HepG2 (cell line): ENCODE measurements around the gene RAC3. TPM values are rescaled to one million over a fixed set of nuclear protein-coding genes. Genes with fewer than 3 reads are reported as not detected.
A peak's percentile ranks its signal among the peaks of the same experiment; 100 is the strongest.

Experiments used
- ATAC-seq: fragments of 200-7000 bp; cut with Tn5 transposase; 3 replicates; pipeline ENCODE4 v1.9.1; 2020; ENCODE audit warnings: mild to moderate bottlenecking, moderate library complexity
- BruUV-seq: library from RNA; stranded (reverse); fragments of 400-500 nt; replicated peaks from 2 replicates; lab custom pipeline; 2021; lab: Mats Ljungman, UMichigan
- CTCF ChIA-PET: fragments of 300-600 bp; formaldehyde crosslinking; extraction: SDS; loops from one replicate; lab custom pipeline; 2021; ENCODE audit warnings: low total read pairs, inconsistent platforms, low intra/inter-chr PET ratio; lab: Yijun Ruan, JAX
- POLR2A ChIA-PET: fragments of 350-600 bp; sonication (Branson Sonifier 250); formaldehyde crosslinking; loops from one replicate; lab custom pipeline; 2020; ENCODE audit warnings: antibody characterized with exemption, inconsistent platforms; lab: Yijun Ruan, JAX
- DNase-seq: peaks from one replicate; pipeline ENCODE4 v3.0.0-alpha.2; 2015; ENCODE audit warnings: low spot score
- FAIRE-seq: peaks from 3 replicates; lab custom pipeline; 2011; peaks lifted over from hg19 to GRCh38; lab: Jason Lieb, UNC
- H2AFZ ChIP-seq: one replicate; pipeline ENCODE4 v1.6.1; 2011; ENCODE audit warnings: low read length, inconsistent platforms
- H3K27ac ChIP-seq: fragments of 300-600 bp; 3 replicates; pipeline ENCODE4 v1.8.0; 2011; ENCODE audit warnings: mixed run types, mild to moderate bottlenecking, mixed read lengths, low read length, inconsistent platforms; ENCODE audit not compliant: insufficient read depth; ENCODE audit errors: extremely low read length
- H3K27me3 ChIP-seq, 2 experiments: fragments of 200-600 bp in 1 of 2; 2 replicates in 1 of 2; 3 replicates in 1 of 2; pipeline versions ENCODE4 v1.6.0 to v1.8.0; 2011; ENCODE audit warnings: low read length in 2 of 2, mild to moderate bottlenecking in 2 of 2, moderate library complexity in 2 of 2, inconsistent platforms in 1 of 2; ENCODE audit not compliant: insufficient read depth in 2 of 2, control insufficient read depth in 1 of 2
- H3K36me3 ChIP-seq, 2 experiments: fragments of 200-600 bp in 1 of 2; replicated peaks in 1 of 2; 2 replicates in 1 of 2; 3 replicates in 1 of 2; pipeline versions ENCODE4 v1.5.1 to v1.8.0; 2011; ENCODE audit warnings: low read length in 2 of 2, inconsistent platforms in 1 of 2; ENCODE audit not compliant: insufficient read depth in 2 of 2, control insufficient read depth in 1 of 2
- H3K4me1 ChIP-seq: 2 replicates; pipeline ENCODE4 v1.5.1; 2012; ENCODE audit warnings: low read length, inconsistent platforms; ENCODE audit not compliant: insufficient read depth
- H3K4me2 ChIP-seq: 2 replicates; pipeline ENCODE4 v1.6.0; 2011; ENCODE audit warnings: low read depth, low read length, inconsistent platforms
- H3K4me3 ChIP-seq, 3 experiments: fragments of 200-600 bp in 1 of 3; sonication (generic), shearing (Covaris generic) in 1 of 3; replicated peaks in 1 of 3; 2 replicates each; pipeline ENCODE4 v1.5.1; 2011 to 2016; ENCODE audit warnings: low read length in 3 of 3, inconsistent platforms in 2 of 3, low read depth in 2 of 3, mild to moderate bottlenecking in 2 of 3, control low read depth in 1 of 3, mixed read lengths in 1 of 3; ENCODE audit not compliant: insufficient read depth in 1 of 3
- H3K79me2 ChIP-seq: one replicate; pipeline ENCODE4 v1.6.1; 2011; ENCODE audit warnings: low read length, inconsistent platforms; ENCODE audit not compliant: insufficient read depth
- H3K9ac ChIP-seq: 2 replicates; pipeline ENCODE4 v1.6.0; 2011; ENCODE audit warnings: mild to moderate bottlenecking, low read depth, low read length, inconsistent platforms; ENCODE audit not compliant: insufficient read depth
- H3K9me3 ChIP-seq: 2 replicates; pipeline ENCODE4 v1.5.1; 2012; ENCODE audit warnings: mild to moderate bottlenecking, low read length
- H4K20me1 ChIP-seq: 2 replicates; pipeline ENCODE4 v1.6.0; 2011; ENCODE audit warnings: inconsistent platforms, mild to moderate bottlenecking, low read length, moderate library complexity; ENCODE audit not compliant: insufficient read depth
- BRD4 ChIP-seq: sonication (generic); formaldehyde crosslinking; IDR thresholded peaks from 2 replicates; pipeline ENCODE4 v1.4.0; 2020; ENCODE audit warnings: missing genetic modification reagents
- CEBPG ChIP-seq: IDR thresholded peaks from 2 replicates; pipeline ENCODE4 v1.6.1; 2016
- PITX1 ChIP-seq: sonication (generic); formaldehyde crosslinking; IDR thresholded peaks from 2 replicates; pipeline ENCODE4 v1.5.1; 2020; ENCODE audit warnings: mild to moderate bottlenecking, missing genetic modification reagents
- ZBED4 ChIP-seq: sonication (generic); formaldehyde crosslinking; IDR thresholded peaks from 2 replicates; pipeline ENCODE4 v1.4.0; 2020; ENCODE audit warnings: missing genetic modification reagents, borderline replicate concordance
- ZBTB20 ChIP-seq: sonication (generic); formaldehyde crosslinking; IDR thresholded peaks from 2 replicates; pipeline ENCODE4 v1.8.1; 2023; ENCODE audit warnings: missing genetic modification reagents, low read depth, mild to moderate bottlenecking, borderline replicate concordance
- ZHX2 ChIP-seq, 2 experiments: sonication (generic) in 1 of 2; formaldehyde crosslinking in 1 of 2; IDR thresholded peaks; 2 replicates each; pipeline versions ENCODE4 v1.6.1 to v1.9.0; 2014 to 2022; ENCODE audit warnings: antibody characterized with exemption in 1 of 2, borderline replicate concordance in 1 of 2, inconsistent platforms in 1 of 2, low read depth in 1 of 2, missing genetic modification reagents in 1 of 2
- ZNF496 ChIP-seq: sonication (generic); formaldehyde crosslinking; IDR thresholded peaks from 2 replicates; pipeline ENCODE4 v1.8.1; 2023; ENCODE audit warnings: mild to moderate bottlenecking, moderate library complexity, missing genetic modification reagents; ENCODE audit not compliant: insufficient replicate concordance
- ZNF607 ChIP-seq: sonication (generic); formaldehyde crosslinking; IDR thresholded peaks from 2 replicates; pipeline ENCODE4 v1.5.1; 2020; ENCODE audit warnings: missing genetic modification reagents, mild to moderate bottlenecking, borderline replicate concordance
- ZNF709 ChIP-seq: sonication (generic); formaldehyde crosslinking; IDR thresholded peaks from 2 replicates; pipeline ENCODE4 v1.5.0; 2020; ENCODE audit warnings: mild to moderate bottlenecking, missing genetic modification reagents
- ZNF710 ChIP-seq: sonication (generic); formaldehyde crosslinking; IDR thresholded peaks from 2 replicates; pipeline ENCODE4 v1.5.0; 2020; ENCODE audit warnings: mild to moderate bottlenecking, missing genetic modification reagents, borderline replicate concordance
- ZNF724P ChIP-seq: sonication (generic); formaldehyde crosslinking; IDR thresholded peaks from 2 replicates; pipeline ENCODE4 v1.8.0; 2022; ENCODE audit warnings: missing genetic modification reagents, borderline replicate concordance
- WGBS: methylation state at CpG from one replicate; pipeline ENCODE4 v1.1.6; 2017; ENCODE audit warnings: low lambda C conversion rate; 5-methylcytosine and 5-hydroxymethylcytosine counted together
- in situ Hi-C: cut with HindIII; loops from 2 replicates; pipeline ENCODE4 v1.10.0; 2017; ENCODE audit warnings: low pct_unique_long_range_greater_than_20kb; ENCODE audit not compliant: extremely low pct_ligation_motif_present
- intact Hi-C: fragments of 100-400 bp; cut with micrococcal nuclease; formaldehyde crosslinking; loops from one replicate; pipeline ENCODE4 v1.10.0; 2022; ENCODE audit not compliant: unreplicated experiment
- polyA plus RNA-seq, 8 experiments: library from polyadenylated mRNA; depleted of rRNA in 3 of 8; stranded (reverse) in 7 of 8; unstranded in 1 of 8; fragments of >200 nt; fragmentation: Illumina TruSeq in 4 of 8; extraction: Trizol in 4 of 8; gene quantifications; 2 replicates each; pipeline versions ENCODE4 v1.2.1 to v1.2.3, GENCODE V29; 2011 to 2016; ENCODE audit warnings: low read depth in 4 of 8, missing spikeins in 1 of 8, mixed read lengths in 1 of 8; ENCODE audit not compliant: insufficient read depth in 1 of 8
- total RNA-seq, 5 experiments: library from RNA; depleted of rRNA; stranded (reverse); fragments of >200 nt; fragmentation: Illumina TruSeq; extraction: Trizol; gene quantifications; 2 replicates each; pipeline ENCODE4 v1.2.3, GENCODE V29; 2016; ENCODE audit warnings: low read depth in 1 of 5

Gene RAC3
- total and polyA plus RNA-seq, 2 of the 13 experiments (the other 11 are each of a cell fraction or from before 2014, with no cell fraction given) = 10.5 to 21.3 TPM

- Histone ChIP-seq H3K36me3 (0 out of 5 replicates have a peak, but pooled peaks cover 0 to 3% of the 10 kb centered on the region in 2 experiments), H3K4me3 (peak overlapping the region; percentile 23 to 61 (median 26); a peak in 5 of 6 replicates), H2AFZ (no peak overlapping the region), H3K79me2 (peaks cover 74% of the 10 kb centered on the region), H3K4me1 (peaks cover 99% of the 10 kb centered on the region), H4K20me1 (no peaks in the 10 kb centered on the region), H3K9ac (peak overlapping the region; percentile 80), H3K27me3 (no peaks in the 10 kb centered on the region), H3K4me2 (peak overlapping the region; percentile 86), H3K9me3 (no peaks in the 10 kb centered on the region), H3K27ac (peak overlapping the region; percentile 95)
- no peak for FAIRE-seq
- in situ Hi-C loops (loop anchor here (5.0 kb wide), 1 partner anchor 42 kb away; no protein-coding TSS in a partner anchor), intact Hi-C loops (no loop called here)
- ChIA-PET CTCF (interaction anchor here (0.9 to 2.3 kb wide), 2 partner anchors 22 to 40 kb away, joined by 5 to 25 read pairs; partner anchors contain the start of gene NOTUM), POLR2A (interaction anchor here (0.5 to 16.1 kb wide), 9 partner anchors 8 to 288 kb away, joined by 3 to 470 read pairs (median 22); partner anchors contain the start of genes ASPSCR1, CENPX, LRRC45 and NOTUM)
- ATAC-seq = peak; percentile 0
- DNase-seq = peak; percentile 83
- WGBS = 2% methylated on average over 8 of the region's 12 CpGs
- BruUV-seq = no TSS peak
- TF ChIP-seq CEBPG = peak; percentile 87
- no peak for TF ChIP-seq ZBTB20 (CRISPR knock-in tag)
- peak; percentile 52; the same call in 1 of the 2 replicates for TF ChIP-seq ZNF709 (CRISPR knock-in tag)
- TF ChIP-seq ZNF724P (CRISPR knock-in tag) = no peak
- no peak for TF ChIP-seq ZBED4 (CRISPR knock-in tag)
- TF ChIP-seq BRD4 (CRISPR knock-in tag) = no peak
- TF ChIP-seq ZNF496 = no peak
- no peak for TF ChIP-seq PITX1
- no peak for TF ChIP-seq ZNF607 (CRISPR knock-in tag)
- peak; percentile 41; the same call in 1 of the 2 replicates for TF ChIP-seq ZHX2 (IDR thresholded peaks at IDR 0.05; ENCODE audit: low read depth)
- no peak for TF ChIP-seq ZHX2 (CRISPR knock-in tag; IDR thresholded peaks at IDR 0.05; ENCODE audit: borderline replicate concordance)
- peak; percentile 55; the same call in 1 of the 2 replicates for TF ChIP-seq ZNF710 (CRISPR knock-in tag)
Observed at GRCh38 chr17:81999587-81999975, 31.9 kb upstream of the RAC3 start.
